ENCODE results near the gene RNF149.

GRCh38 chr2:101307503-101307902 is 998 bp downstream of the RNF149 start:
- TF ChIP-seq, protein P1, sequence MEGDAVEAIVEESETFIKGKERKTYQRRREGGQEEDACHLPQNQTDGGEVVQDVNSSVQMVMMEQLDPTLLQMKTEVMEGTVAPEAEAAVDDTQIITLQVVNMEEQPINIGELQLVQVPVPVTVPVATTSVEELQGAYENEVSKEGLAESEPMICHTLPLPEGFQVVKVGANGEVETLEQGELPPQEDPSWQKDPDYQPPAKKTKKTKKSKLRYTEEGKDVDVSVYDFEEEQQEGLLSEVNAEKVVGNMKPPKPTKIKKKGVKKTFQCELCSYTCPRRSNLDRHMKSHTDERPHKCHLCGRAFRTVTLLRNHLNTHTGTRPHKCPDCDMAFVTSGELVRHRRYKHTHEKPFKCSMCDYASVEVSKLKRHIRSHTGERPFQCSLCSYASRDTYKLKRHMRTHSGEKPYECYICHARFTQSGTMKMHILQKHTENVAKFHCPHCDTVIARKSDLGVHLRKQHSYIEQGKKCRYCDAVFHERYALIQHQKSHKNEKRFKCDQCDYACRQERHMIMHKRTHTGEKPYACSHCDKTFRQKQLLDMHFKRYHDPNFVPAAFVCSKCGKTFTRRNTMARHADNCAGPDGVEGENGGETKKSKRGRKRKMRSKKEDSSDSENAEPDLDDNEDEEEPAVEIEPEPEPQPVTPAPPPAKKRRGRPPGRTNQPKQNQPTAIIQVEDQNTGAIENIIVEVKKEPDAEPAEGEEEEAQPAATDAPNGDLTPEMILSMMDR (IDR thresholded peaks at IDR 0.05 in 8 of 11, conservative IDR thresholded peaks at IDR 0.05 in 3 of 11): no peak
- no peak for TF ChIP-seq POLR2A (IDR thresholded peaks at IDR 0.05)
